GM18517 (cell line): Measurements from ENCODE around the gene ZNF521.

Experiments
- ATAC-seq: cut with Tn5 transposase; IDR thresholded peaks from one replicate; pipeline ENCODE4 v1.9.1; 2021; ENCODE audit warnings: mild to moderate bottlenecking, moderate library complexity; ENCODE audit not compliant: unreplicated experiment

ZNF521 gene

GRCh38 chr18:25340762-25341161, 11.2 kb downstream of the ZNF521 start:
- ATAC-seq, result no peak

DNA sequence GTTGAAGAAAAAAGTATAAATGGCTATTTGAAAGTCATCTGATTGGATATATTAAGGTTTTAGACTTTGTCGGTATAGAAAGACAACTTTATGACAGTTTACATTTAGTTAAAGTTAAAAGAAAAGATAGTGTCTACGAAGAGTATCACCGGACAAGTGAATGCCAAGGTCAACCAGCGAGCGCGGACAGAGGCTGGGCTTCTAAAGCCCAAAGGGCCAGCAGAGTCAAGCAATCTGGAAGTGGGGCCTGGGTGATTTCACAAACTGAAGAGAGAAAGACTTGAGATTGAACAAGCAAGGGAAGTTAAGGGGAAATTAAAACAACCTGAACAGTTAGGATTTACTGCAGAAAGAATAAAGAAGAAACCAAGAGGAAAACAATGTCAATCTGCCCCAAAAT, 16.3 kb downstream of the ZNF521 start:
- ATAC-seq, result no peak

- ATAC-seq, result no peak
Measured at GRCh38 chr18:25335062-25335461, 16.9 kb downstream of the ZNF521 start.

DNA sequence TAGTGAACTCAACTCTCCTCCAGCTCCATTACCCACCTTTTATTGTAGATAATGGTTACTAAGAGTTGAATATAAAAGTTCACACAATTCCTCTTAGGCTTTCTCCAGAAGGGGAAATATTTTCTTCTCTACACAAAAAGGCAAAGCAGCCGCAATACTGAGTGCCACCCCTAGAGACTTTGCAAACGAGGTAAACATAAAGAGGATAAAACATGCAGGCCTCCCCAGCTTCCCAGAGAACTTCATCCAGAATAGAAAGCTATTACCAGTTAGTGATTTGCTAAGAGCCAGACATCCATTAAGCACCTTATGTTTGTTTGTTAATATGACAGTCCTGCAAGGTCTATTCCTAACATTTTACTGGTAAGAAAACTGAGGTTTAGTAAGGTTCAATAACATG, 17.4 kb downstream of the ZNF521 start:
- ATAC-seq, result no peak

- no peak for ATAC-seq
Measured at GRCh38 chr18:25332002-25332401, 20.0 kb downstream of the ZNF521 start.

DNA sequence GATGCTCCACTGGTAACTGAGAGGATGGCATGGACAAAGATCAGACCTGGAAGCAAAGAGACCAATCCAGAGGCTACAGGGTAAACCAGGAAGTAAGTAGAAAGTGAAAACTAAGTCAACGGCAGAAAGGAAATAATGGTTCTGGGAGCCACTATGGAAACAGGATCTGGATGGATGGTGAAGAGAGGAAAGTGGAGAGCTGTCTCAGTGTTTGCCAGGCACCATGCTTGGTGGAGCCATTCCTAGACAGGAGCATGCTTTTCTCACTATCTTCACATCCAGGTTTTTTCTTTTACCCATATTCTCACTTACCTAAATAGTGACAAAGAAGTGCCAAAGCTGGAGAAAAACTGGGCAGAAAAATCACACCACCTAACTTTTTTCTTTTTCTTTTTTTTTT, 22.2 kb downstream of the ZNF521 start:
- ATAC-seq, result no peak

DNA sequence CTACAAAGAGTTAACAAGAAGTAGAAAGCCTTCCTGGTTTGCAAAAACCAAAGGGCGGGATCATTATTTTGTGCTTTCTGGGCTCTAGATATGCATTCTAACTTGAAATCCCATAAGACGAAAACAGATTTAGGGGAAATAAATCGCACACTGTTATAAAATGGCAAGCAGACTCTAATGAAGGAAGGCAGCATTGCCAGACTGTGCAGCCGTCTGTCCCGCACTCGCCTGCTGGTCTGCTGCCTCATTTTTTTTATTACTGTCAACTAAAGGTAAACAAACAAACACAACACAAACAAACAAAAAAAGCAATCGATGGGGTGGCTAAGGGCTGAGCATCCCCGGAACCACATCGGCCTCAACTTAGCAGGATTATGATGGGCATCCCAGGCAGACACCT, 24.4 kb downstream of the ZNF521 start:
- no peak for ATAC-seq

DNA sequence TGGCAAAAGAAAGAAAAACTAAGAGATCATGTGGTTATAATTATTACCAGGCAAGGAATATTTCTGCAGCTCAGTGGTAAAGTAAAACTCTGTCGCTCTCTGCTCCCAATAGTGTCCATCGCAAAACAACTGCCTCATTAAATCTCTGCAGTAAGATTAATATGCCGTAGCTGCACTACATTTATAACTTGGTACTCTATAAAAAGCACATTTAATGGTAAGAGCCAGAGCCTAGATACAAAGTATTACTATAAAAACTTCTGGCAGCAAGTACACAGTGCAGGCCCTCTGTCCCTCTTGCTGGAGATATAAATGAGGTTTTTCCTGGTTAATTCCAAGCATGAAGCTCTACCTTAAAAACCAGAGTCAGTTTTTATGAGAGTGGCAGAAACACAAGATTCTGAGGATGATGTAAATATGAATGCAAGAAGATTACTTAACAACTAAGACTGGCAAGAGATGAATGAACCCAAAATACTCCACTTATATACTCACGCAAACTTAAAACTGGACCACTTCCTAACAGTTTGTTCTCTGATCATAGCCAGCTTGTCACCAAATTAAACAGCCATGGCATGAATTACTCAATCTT, 25.5 kb downstream of the ZNF521 start:
- ATAC-seq, result no peak

- ATAC-seq, result no peak
Measured at GRCh38 chr18:25322806-25323205, 29.2 kb downstream of the ZNF521 start.

DNA sequence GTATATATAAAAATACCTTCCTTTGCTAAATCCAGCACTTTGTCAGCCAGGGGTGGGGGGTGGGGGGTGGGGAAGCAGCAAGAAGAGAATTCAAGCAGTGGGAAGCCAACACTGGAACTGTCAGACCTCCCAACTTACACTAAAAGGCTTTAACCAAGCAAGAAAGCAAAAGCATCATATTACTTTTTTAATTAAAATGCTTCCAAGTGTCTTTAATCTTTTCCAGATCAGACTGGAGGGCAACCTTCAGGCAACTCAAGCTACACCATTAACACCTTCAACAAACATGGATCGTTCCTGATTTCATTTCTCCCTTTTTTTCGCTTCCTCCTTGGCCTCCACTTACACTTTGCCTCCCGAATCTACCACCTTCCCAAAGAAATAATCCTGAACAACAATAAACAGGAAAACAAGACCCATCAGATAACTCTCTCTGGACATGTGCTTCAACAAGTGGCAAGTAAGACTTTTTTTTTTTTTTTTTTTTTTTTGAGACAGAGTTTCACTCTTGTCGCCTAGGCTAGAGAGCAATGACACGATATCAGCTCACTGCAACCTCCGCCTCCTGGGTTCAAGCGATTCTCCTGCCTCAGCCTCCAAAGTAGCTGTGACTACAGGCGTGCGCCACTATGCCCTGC, 35.5 kb downstream of the ZNF521 start:
- no peak for ATAC-seq

GRCh38 chr18:25314838-25315190, 37.2 kb downstream of the ZNF521 start:
- ATAC-seq, result no peak

DNA sequence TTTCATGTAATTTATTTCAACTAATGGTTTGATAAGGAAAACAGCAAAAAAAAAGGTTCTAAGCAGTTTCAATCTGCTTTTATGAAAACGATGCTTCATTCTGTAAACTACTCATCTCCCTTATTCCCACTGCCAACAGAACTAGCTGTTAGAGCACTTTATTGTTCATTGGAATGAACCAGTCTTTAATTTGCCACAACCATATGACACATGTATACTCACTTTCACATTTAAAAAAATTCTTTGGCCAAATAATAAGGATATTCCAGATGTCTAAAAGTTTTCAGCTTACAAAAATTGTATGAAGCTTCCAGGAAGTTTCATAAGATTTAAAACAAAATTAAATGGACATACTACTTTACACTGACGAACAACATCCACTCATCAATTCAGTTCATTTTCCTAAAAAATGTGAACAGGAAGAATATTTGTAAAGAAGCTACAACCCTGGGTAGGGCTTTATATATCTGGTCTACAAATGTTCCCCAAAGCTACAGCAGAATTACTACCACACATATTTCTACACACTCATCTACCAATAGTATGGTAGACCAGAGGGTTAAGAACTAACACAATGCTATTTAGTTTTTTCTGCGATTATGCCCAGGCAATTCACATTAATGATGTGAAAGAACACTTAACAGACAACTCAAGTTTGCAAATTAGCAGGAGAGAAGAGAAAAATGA, 37.7 kb downstream of the ZNF521 start:
- ATAC-seq, result no peak

- no peak for ATAC-seq
Measured at GRCh38 chr18:25313268-25313667, 38.7 kb downstream of the ZNF521 start.

- ATAC-seq, result no peak
Measured at GRCh38 chr18:25310045-25310444, 41.9 kb downstream of the ZNF521 start.

DNA sequence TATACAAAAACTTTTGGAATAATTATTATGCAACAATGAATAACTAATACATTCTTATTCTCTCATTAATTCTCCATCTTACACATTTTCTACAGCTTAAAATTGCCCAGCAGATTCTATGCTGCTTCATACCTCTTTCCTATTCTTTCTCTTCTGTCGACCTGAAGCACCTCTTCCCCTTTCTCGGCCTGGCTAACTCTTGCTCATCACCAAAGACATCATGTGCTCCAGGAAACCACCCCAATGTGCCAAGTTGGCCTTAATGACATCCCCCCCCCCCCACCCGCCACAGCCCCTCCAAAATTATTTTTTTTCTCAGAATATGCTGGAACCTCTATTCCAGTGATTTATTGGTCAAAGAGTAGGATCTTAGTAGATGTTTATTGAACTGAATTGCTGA, 43.6 kb downstream of the ZNF521 start:
- ATAC-seq, result no peak

- ATAC-seq, result no peak
Measured at GRCh38 chr18:25307192-25307591, 44.8 kb downstream of the ZNF521 start.

DNA sequence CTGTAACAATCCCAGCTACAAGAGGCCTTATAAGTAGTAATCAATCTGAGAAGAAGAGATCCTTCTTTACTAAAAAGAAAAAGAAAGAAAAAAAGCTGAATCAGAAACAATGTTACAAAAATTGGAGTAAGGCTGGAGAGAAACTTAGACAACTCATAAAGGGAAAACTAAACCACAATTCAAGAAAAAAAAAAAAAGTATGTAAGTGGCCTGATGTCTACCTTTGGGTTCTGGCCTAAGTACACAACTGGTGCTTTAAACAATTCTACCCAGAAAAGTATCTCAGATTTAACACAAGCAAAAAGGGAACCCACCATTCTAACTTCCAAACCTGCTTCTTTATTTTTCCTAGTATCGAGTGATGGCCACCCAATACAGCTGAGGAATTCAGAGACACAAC, 45.3 kb downstream of the ZNF521 start:
- no peak for ATAC-seq

DNA sequence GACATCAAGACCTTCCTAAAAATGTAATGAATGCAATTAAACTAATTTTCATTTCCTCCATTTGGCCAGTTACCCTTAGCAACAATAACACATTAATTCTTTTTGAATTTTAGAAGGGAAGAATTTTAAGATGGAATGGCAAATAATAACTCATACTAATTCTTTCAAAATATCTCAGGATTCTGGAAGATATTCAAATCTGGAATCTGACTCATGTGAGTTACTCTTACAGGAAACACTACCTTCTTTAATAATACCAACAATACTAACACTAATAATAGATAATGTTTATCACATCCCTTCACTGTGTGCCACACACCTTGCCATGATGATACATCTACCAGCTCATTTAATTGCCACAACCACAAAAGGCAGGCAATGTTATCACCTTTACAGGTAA, 46.4 kb downstream of the ZNF521 start:
- no peak for ATAC-seq

DNA sequence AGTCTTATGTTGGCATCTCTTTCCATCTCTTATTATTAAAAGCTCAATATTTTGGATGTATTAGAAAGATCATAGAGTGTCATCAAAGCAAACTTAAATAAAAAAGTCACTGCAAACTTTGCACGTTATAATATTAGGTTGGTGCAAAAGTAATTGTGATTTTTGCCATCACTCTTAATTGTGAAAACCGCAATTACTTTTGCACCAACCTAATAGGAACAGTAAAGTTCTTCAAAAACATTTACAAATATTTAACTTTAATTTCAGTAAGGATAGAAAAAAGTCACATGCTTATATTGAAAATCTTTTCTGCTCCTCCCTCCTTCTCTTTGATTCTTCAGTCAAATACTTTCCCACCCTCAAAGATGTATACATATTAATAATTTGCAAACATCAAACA, 51.5 kb downstream of the ZNF521 start:
- ATAC-seq, result no peak

DNA sequence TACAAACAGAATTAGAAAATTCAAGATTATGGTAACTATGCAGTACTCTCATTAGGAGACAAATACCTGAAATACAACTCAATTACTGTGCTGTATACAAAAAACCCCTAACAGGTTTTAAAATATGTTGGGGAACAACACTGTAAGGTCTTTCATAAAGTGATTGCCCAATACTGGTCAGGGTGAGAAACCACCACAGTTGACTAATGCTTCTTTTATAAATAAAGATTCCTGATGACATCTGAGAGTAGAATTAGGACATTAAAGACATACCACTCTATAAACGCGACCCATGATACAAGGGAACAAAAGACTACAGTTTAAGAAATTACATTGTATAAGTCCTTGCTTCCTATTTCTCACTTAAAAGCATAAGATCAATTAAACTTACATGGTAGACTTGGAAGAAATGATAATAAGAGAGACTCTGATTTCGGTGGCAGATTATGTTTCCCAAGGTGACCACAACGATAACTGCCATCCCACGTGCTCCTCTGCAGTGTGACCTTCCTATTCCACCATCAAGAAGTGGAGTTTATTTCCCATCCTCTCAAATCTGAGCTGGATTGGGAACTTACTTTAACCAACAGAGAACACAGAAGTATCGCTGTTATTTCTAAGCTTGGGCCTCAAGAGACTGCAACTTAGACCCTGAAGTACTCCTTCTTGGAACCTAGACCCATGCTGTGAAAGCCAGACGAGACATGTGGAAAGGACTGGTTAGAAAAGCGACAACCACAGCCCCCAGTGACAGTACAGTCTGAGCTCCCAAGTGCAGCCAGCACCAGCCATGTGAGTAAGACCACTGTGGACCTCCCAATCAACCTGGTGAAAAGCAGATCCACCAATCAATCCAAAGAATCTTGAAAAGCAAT, 52.3 kb downstream of the ZNF521 start:
- no peak for ATAC-seq

- no peak for ATAC-seq
Measured at GRCh38 chr18:25298853-25299274, 53.1 kb downstream of the ZNF521 start.
